Ishikawa (cell line): ENCODE results near the gene FARS2.

Experiments
- CEBPB ChIP-seq: IDR thresholded peaks from 2 replicates; pipeline ENCODE4 v1.6.1; 2012
- CREB1 ChIP-seq: IDR thresholded peaks from 2 replicates; pipeline ENCODE4 v1.6.1; 2012; ENCODE audit warnings: low read depth
- EP300 ChIP-seq: IDR thresholded peaks from 2 replicates; pipeline ENCODE4 v1.6.1; 2012; ENCODE audit warnings: borderline replicate concordance
- NFIC ChIP-seq: IDR thresholded peaks from 2 replicates; pipeline ENCODE4 v1.6.1; 2012
- RAD21 ChIP-seq: IDR thresholded peaks from 2 replicates; pipeline ENCODE4 v1.6.1; 2012; ENCODE audit warnings: low read depth
- TAF1 ChIP-seq: IDR thresholded peaks from 2 replicates; pipeline ENCODE4 v1.6.1; 2012; ENCODE audit warnings: low read depth, mild to moderate bottlenecking
- TCF12 ChIP-seq: IDR thresholded peaks from 2 replicates; pipeline ENCODE4 v1.6.1; 2012; ENCODE audit warnings: low read depth
- TEAD4 ChIP-seq: IDR thresholded peaks from 2 replicates; pipeline ENCODE4 v1.6.1; 2012
- USF1 ChIP-seq: IDR thresholded peaks from 2 replicates; pipeline ENCODE4 v1.6.1; 2012
- YY1 ChIP-seq: IDR thresholded peaks from 2 replicates; pipeline ENCODE4 v1.6.1; 2012; ENCODE audit warnings: low read depth
- ZBTB7A ChIP-seq: IDR thresholded peaks from 2 replicates; pipeline ENCODE4 v1.6.1; 2012; ENCODE audit warnings: low read depth
- TF ChIP-seq, protein P1 (sequence below): IDR thresholded peaks from 2 replicates; pipeline ENCODE4 v1.6.1; 2012; ENCODE audit warnings: low read depth, mild to moderate bottlenecking
- TF ChIP-seq, protein P2 (sequence below): IDR thresholded peaks from 2 replicates; pipeline ENCODE4 v1.6.1; 2012

DNA sequence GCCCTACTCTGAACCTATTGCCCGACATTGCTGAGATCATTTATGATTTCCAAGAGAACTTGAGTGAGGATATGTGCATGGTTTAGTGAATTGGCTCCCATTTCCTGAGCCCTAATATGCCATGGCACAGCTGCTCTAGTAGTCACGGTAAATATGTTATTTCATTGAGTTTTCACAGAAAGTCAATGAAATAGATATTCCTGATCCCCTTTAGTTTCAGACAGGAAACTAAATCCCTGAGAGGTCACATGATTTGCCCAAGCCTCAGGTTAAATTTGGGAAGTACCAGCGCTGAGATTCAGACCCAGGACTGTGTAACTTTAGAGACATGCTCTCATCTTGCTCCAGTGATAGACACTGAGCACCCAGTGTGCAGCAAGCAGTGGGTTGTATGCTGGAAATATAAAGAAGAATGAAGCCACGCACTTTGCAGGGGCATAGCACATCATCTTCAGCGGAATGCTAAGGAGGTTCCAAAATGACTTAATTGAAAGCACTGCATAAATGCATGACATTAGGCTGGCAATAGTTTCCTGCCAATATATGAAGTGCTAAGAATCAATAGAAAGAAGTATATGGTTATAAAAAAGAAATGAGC is 70.6 kb downstream of the FARS2 start:
- TF ChIP-seq RAD21, result no peak
- no peak for TF ChIP-seq EP300
- TF ChIP-seq, protein P1, sequence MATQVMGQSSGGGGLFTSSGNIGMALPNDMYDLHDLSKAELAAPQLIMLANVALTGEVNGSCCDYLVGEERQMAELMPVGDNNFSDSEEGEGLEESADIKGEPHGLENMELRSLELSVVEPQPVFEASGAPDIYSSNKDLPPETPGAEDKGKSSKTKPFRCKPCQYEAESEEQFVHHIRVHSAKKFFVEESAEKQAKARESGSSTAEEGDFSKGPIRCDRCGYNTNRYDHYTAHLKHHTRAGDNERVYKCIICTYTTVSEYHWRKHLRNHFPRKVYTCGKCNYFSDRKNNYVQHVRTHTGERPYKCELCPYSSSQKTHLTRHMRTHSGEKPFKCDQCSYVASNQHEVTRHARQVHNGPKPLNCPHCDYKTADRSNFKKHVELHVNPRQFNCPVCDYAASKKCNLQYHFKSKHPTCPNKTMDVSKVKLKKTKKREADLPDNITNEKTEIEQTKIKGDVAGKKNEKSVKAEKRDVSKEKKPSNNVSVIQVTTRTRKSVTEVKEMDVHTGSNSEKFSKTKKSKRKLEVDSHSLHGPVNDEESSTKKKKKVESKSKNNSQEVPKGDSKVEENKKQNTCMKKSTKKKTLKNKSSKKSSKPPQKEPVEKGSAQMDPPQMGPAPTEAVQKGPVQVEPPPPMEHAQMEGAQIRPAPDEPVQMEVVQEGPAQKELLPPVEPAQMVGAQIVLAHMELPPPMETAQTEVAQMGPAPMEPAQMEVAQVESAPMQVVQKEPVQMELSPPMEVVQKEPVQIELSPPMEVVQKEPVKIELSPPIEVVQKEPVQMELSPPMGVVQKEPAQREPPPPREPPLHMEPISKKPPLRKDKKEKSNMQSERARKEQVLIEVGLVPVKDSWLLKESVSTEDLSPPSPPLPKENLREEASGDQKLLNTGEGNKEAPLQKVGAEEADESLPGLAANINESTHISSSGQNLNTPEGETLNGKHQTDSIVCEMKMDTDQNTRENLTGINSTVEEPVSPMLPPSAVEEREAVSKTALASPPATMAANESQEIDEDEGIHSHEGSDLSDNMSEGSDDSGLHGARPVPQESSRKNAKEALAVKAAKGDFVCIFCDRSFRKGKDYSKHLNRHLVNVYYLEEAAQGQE, result no peak
- TF ChIP-seq, protein P2, sequence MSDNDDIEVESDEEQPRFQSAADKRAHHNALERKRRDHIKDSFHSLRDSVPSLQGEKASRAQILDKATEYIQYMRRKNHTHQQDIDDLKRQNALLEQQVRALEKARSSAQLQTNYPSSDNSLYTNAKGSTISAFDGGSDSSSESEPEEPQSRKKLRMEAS, result no peak
- no peak for TF ChIP-seq CEBPB
- no peak for TF ChIP-seq YY1
- no peak for TF ChIP-seq TCF12
- TF ChIP-seq USF1, result no peak
- no peak for TF ChIP-seq ZBTB7A
- TF ChIP-seq NFIC, result no peak
- TF ChIP-seq CREB1, result no peak
- no peak for TF ChIP-seq TAF1
- TF ChIP-seq TEAD4, result no peak
